GM23338 (cell line): ENCODE measurements around the gene CDC25C. TPM values are rescaled to one million over a fixed set of nuclear protein-coding genes. Genes with fewer than 3 reads are reported as not detected.

Experiments
- ATAC-seq: fragments of 200-7000 bp; cut with Tn5 transposase; 3 replicates; pipeline ENCODE4 v1.9.1; 2020
- DNase-seq: peaks from one replicate; pipeline ENCODE4 v3.0.0-alpha.2; 2015; ENCODE audit warnings: low spot score
- H2AFZ ChIP-seq: fragments of 200-600 bp; sonication (generic); 2 replicates; pipeline ENCODE4 v1.8.0; 2016; ENCODE audit warnings: antibody characterized with exemption, mild to moderate bottlenecking, moderate library complexity
- H3F3A ChIP-seq: fragments of 200-600 bp; sonication (generic); replicated peaks from 2 replicates; pipeline ENCODE4 v1.8.0; 2017; ENCODE audit warnings: antibody characterized with exemption, mixed run types, low read depth
- H3K27ac ChIP-seq: fragments of 200-600 bp; sonication (generic); 2 replicates; pipeline ENCODE4 v1.6.1; 2016; ENCODE audit warnings: low read depth
- H3K27me3 ChIP-seq: fragments of 200-600 bp; sonication (generic); 2 replicates; pipeline ENCODE4 v1.8.0; 2016; ENCODE audit warnings: mild to moderate bottlenecking, mixed run types, moderate library complexity; ENCODE audit not compliant: insufficient read depth
- H3K36me3 ChIP-seq: fragments of 200-600 bp; sonication (generic); 2 replicates; pipeline ENCODE4 v1.8.0; 2016; ENCODE audit warnings: mild to moderate bottlenecking; ENCODE audit not compliant: insufficient read depth
- H3K4me1 ChIP-seq: fragments of 200-600 bp; sonication (generic); 2 replicates; pipeline ENCODE4 v1.8.0; 2016; ENCODE audit warnings: mild to moderate bottlenecking, moderate library complexity; ENCODE audit not compliant: insufficient read depth
- H3K4me2 ChIP-seq: fragments of 200-600 bp; sonication (generic); 2 replicates; pipeline ENCODE4 v1.7.1; 2017; ENCODE audit warnings: mixed run types
- H3K4me3 ChIP-seq: fragments of 200-600 bp; sonication (generic); 2 replicates; pipeline ENCODE4 v1.6.1; 2016; ENCODE audit warnings: mixed run types
- H3K79me2 ChIP-seq: fragments of 200-600 bp; sonication (generic); replicated peaks from 2 replicates; pipeline ENCODE4 v1.8.0; 2017; ENCODE audit warnings: mild to moderate bottlenecking; ENCODE audit not compliant: insufficient read depth
- H3K9me2 ChIP-seq: fragments of 200-600 bp; sonication (generic); 2 replicates; pipeline ENCODE4 v1.8.0; 2017; ENCODE audit not compliant: insufficient read depth
- H4K20me1 ChIP-seq: fragments of 200-600 bp; sonication (generic); replicated peaks from 2 replicates; pipeline ENCODE4 v1.8.0; 2017; ENCODE audit warnings: mild to moderate bottlenecking; ENCODE audit not compliant: insufficient read depth
- H3K27ac Mint-ChIP-seq: 2 replicates; pipeline ENCODE4 v1.8.0; 2020; ENCODE audit warnings: inconsistent platforms, mild to moderate bottlenecking, moderate library complexity, mixed read lengths
- H3K27me3 Mint-ChIP-seq: 3 replicates; pipeline ENCODE4 v1.8.0; 2022; ENCODE audit warnings: low read depth, mild to moderate bottlenecking, moderate library complexity, mixed read lengths, inconsistent platforms; ENCODE audit not compliant: insufficient read depth, poor library complexity
- H3K36me3 Mint-ChIP-seq: 3 replicates; pipeline ENCODE4 v1.8.0; 2021; ENCODE audit warnings: low read depth, mild to moderate bottlenecking, inconsistent platforms, moderate library complexity, mixed read lengths
- H3K4me1 Mint-ChIP-seq: 3 replicates; pipeline ENCODE4 v1.8.0; 2020; ENCODE audit warnings: mild to moderate bottlenecking, inconsistent platforms, mixed read lengths
- H3K4me3 Mint-ChIP-seq: 3 replicates; pipeline ENCODE4 v1.8.0; 2021; ENCODE audit warnings: moderate library complexity, mild to moderate bottlenecking, inconsistent platforms, mixed read lengths
- H3K9me3 Mint-ChIP-seq: 3 replicates; pipeline ENCODE4 v1.8.0; 2020; ENCODE audit warnings: moderate library complexity, mild to moderate bottlenecking, inconsistent platforms, mixed read lengths
- CREB1 ChIP-seq: fragments of 250-450 bp; sonication (Bioruptor Pico); IDR thresholded peaks from 2 replicates; pipeline ENCODE4 v1.5.0; 2020; ENCODE audit warnings: low read depth, mild to moderate bottlenecking, moderate library complexity
- CTCF ChIP-seq, 2 experiments: fragments of 200-600 bp in 1 of 2; sonication (generic) in 1 of 2; conservative IDR thresholded peaks; 2 replicates each; pipeline versions ENCODE4 v1.5.1 to v1.6.1; 2016 to 2017; ENCODE audit warnings: antibody characterized with exemption in 2 of 2, low read depth in 2 of 2, mild to moderate bottlenecking in 2 of 2, moderate library complexity in 1 of 2
- EZH2 ChIP-seq: fragments of 200-600 bp; sonication (generic); IDR thresholded peaks from one replicate; pipeline ENCODE4 v1.8.0; 2017; ENCODE audit warnings: antibody characterized with exemption, mild to moderate bottlenecking, low read depth; ENCODE audit not compliant: unreplicated experiment
- EZH2phosphoT487 ChIP-seq: fragments of 200-600 bp; sonication (generic); IDR thresholded peaks from one replicate; pipeline ENCODE4 v1.8.1; 2018; ENCODE audit warnings: antibody characterized with exemption; ENCODE audit not compliant: unreplicated experiment
- JUNB ChIP-seq: IDR thresholded peaks from one replicate; pipeline ENCODE4 v1.6.1; 2016; ENCODE audit warnings: antibody characterized with exemption; ENCODE audit not compliant: unreplicated experiment
- NANOG ChIP-seq: IDR thresholded peaks from 2 replicates; pipeline ENCODE4 v1.6.1; 2016; ENCODE audit warnings: antibody characterized with exemption, borderline replicate concordance
- REST ChIP-seq: IDR thresholded peaks from one replicate; pipeline ENCODE4 v1.6.1; 2018; ENCODE audit warnings: antibody characterized with exemption; ENCODE audit not compliant: unreplicated experiment
- STAT1 ChIP-seq: IDR thresholded peaks from one replicate; pipeline ENCODE4 v1.6.1; 2016; ENCODE audit warnings: antibody characterized with exemption; ENCODE audit not compliant: unreplicated experiment
- ZNF114 ChIP-seq: fragments of 250-450 bp; sonication (Bioruptor Pico); IDR thresholded peaks from 2 replicates; pipeline ENCODE4 v1.5.0; 2020; ENCODE audit warnings: mild to moderate bottlenecking, moderate library complexity
- ZNF331 ChIP-seq: fragments of 250-450 bp; sonication (Bioruptor Pico); IDR thresholded peaks from 2 replicates; pipeline ENCODE4 v1.5.0; 2020; ENCODE audit warnings: low read depth, mild to moderate bottlenecking, moderate library complexity
- ZNF462 ChIP-seq: fragments of 250-450 bp; sonication (Bioruptor Pico); IDR thresholded peaks from 2 replicates; pipeline ENCODE4 v1.5.0; 2020; ENCODE audit warnings: mild to moderate bottlenecking, moderate library complexity
- polyA plus RNA-seq: library from polyadenylated mRNA; unstranded; fragments of >200 nt; fragmentation: Nextera tagmentation; extraction: Ambion mirVana; gene quantifications from 2 replicates; pipeline ENCODE4 v1.2.1, GENCODE V29; 2016
- total RNA-seq: library from RNA; depleted of rRNA; stranded (reverse); fragments of >200 nt; shearing (Covaris generic); gene quantifications from 2 replicates; pipeline ENCODE4 v1.2.3, GENCODE V29; 2014

Gene CDC25C
- total and polyA plus RNA-seq, 2 experiments from 2014 or later: 20.9 to 25.6 TPM

- TF ChIP-seq JUNB: no peak
- no peak for TF ChIP-seq STAT1
- no peak for TF ChIP-seq REST
- no peak for TF ChIP-seq EZH2phosphoT487
- no peak for TF ChIP-seq CTCF (conservative IDR thresholded peaks at IDR 0.05; ENCODE audit: low read depth in 2 of 2)
- TF ChIP-seq ZNF114 (CRISPR knock-in tag): no peak
- no peak for TF ChIP-seq ZNF331 (CRISPR knock-in tag)
These were observed 19.5 kb upstream of the CDC25C start (continued) for GRCh38 chr5:138351056-138351455.

- no peak overlapping the region for H3K27ac Mint-ChIP-seq
- no peak overlapping the region for H2AFZ ChIP-seq
- no peak overlapping the region for H3K4me3 ChIP-seq
- H3K4me1 Mint-ChIP-seq: peaks cover 21% of the 10 kb centered on the region
- H3K36me3 ChIP-seq: peaks cover 10% of the 10 kb centered on the region
- no peaks in the 10 kb centered on the region for H3K27me3 ChIP-seq
- peaks cover 11% of the 10 kb centered on the region; the same call in 1 of the 2 replicates for H3K4me1 ChIP-seq
- no peak overlapping the region for H3K27ac ChIP-seq
- peaks cover 7% of the 10 kb centered on the region for H4K20me1 ChIP-seq
- ATAC-seq (no peak), DNase-seq (no peak)
- peaks cover 12% of the 10 kb centered on the region for H3K27me3 Mint-ChIP-seq
- no peak overlapping the region for H3K4me2 ChIP-seq
- H3K79me2 ChIP-seq: peaks cover 22% of the 10 kb centered on the region
- no peak for TF ChIP-seq JUNB
- TF ChIP-seq EZH2: no peak
- TF ChIP-seq NANOG: no peak
- no peak for TF ChIP-seq ZNF331 (CRISPR knock-in tag)
- TF ChIP-seq ZNF114 (CRISPR knock-in tag): no peak
- TF ChIP-seq ZNF462 (CRISPR knock-in tag): no peak
- no peak for TF ChIP-seq CREB1 (CRISPR knock-in tag)
- no peaks in the 10 kb centered on the region; the same call in 1 of the 2 replicates for H3K9me2 ChIP-seq
- H3K36me3 Mint-ChIP-seq: peaks cover 54% of the 10 kb centered on the region
- H3F3A ChIP-seq: no peaks in the 10 kb centered on the region; the same call in 1 of the 2 replicates
- H3K4me3 Mint-ChIP-seq: no peak overlapping the region; the same call in 2 of the 3 replicates
- no peaks in the 10 kb centered on the region; the same call in 2 of the 3 replicates for H3K9me3 Mint-ChIP-seq
These were observed 18.9 kb upstream of the CDC25C start for GRCh38 chr5:138350563-138350890.
